NCI-H2227 treated with DMSO at 0.1 percent for 48 hours (cell line): ENCODE data around the gene ICA1L.
A peak's percentile ranks its signal among the peaks of the same experiment; 100 is the strongest.
"Not testable (repeated sequence)": the region's sequence is repeated elsewhere in the genome, so short reads cannot be mapped to it uniquely, and the experiment has no call there.

Experiments used
- DNase-seq: peaks from one replicate; lab custom pipeline; 2025; lab: John Stamatoyannopoulos, UW

Gene ICA1L

GRCh38 chr2:202871300-202872141, at the start of gene ICA1L:
TSS of gene ICA1L (minus strand) at chr2:202871766. CDS start at chr2:202829009, 42,757 bp downstream.
- DNase-seq, result peak; percentile 90

GRCh38 chr2:202918860-202919259, 47.3 kb upstream of the ICA1L start:
- DNase-seq, result no peak

- DNase-seq, result not testable (repeated sequence)
These were observed 41.0 kb upstream of the ICA1L start for GRCh38 chr2:202912342-202913201.

- peak; percentile 100 for DNase-seq
These were observed 40.2 kb upstream of the ICA1L start, which contains the start of the genes CARF and WDR12 for GRCh38 chr2:202911512-202912341. TSS of gene CARF (plus strand) at chr2:202912275. CDS start at chr2:202941903, 29,628 bp downstream. TSS of gene WDR12 (minus strand) at chr2:202911673. CDS start at chr2:202911476, 197 bp downstream.

- DNase-seq, result no peak
These were observed 39.6 kb upstream of the ICA1L start for GRCh38 chr2:202911203-202911511.

- no peak for DNase-seq
These were observed 39.1 kb upstream of the ICA1L start for GRCh38 chr2:202910698-202911097.

GRCh38 chr2:202910250-202910649, 38.7 kb upstream of the ICA1L start:
- DNase-seq, result not testable (repeated sequence)

GRCh38 chr2:202909394-202910192, 38.0 kb upstream of the ICA1L start:
- no peak for DNase-seq

GRCh38 chr2:202908186-202908585, 36.6 kb upstream of the ICA1L start:
- no peak for DNase-seq

- not testable (repeated sequence) for DNase-seq
These were observed 33.9 kb upstream of the ICA1L start for GRCh38 chr2:202905507-202905906.

- DNase-seq, result no peak
These were observed 13.6 kb upstream of the ICA1L start for GRCh38 chr2:202885190-202885589.

- DNase-seq, result no peak
These were observed 12.6 kb upstream of the ICA1L start for GRCh38 chr2:202883987-202884675.

- DNase-seq, result no peak
These were observed 10.0 kb upstream of the ICA1L start for GRCh38 chr2:202881570-202881969.

- DNase-seq, result no peak
These were observed 6.1 kb upstream of the ICA1L start for GRCh38 chr2:202877699-202878098.

- DNase-seq, result peak; percentile 91
These were observed 901 bp downstream of the ICA1L start for GRCh38 chr2:202870431-202871299.

- DNase-seq, result no peak
These were observed 9.6 kb downstream of the ICA1L start for GRCh38 chr2:202861987-202862386.

- DNase-seq, result no peak
These were observed 13.0 kb downstream of the ICA1L start for GRCh38 chr2:202858601-202859000.

GRCh38 chr2:202849343-202849742, 22.2 kb downstream of the ICA1L start:
- DNase-seq, result not testable (repeated sequence)

- DNase-seq, result no peak
These were observed 22.8 kb downstream of the ICA1L start for GRCh38 chr2:202848813-202849212.
